ENCODE data around the gene CBLL2.
"Not testable (repeated sequence)": the region's sequence is repeated elsewhere in the genome, so short reads cannot be mapped to it uniquely, and the experiment has no call there.

The CBLL2 gene

GRCh38 chrX:22272613-22273012 is at the start of gene CBLL2:
TSS of gene CBLL2 (plus strand) at chrX:22272913. CDS start at chrX:22272992, 79 bp downstream.
- DNase-seq = no peak

- DNase-seq = no peak
Observed at GRCh38 chrX:22234380-22234779, 38.3 kb upstream of the CBLL2 start.

GRCh38 chrX:22237479-22237878 is 35.2 kb upstream of the CBLL2 start:
- DNase-seq = no peak

- no peak for DNase-seq
Observed at GRCh38 chrX:22246620-22247019, 26.1 kb upstream of the CBLL2 start.

- no peak for DNase-seq
Observed at GRCh38 chrX:22247169-22247568, 25.5 kb upstream of the CBLL2 start.

- DNase-seq = no peak
Observed at GRCh38 chrX:22248401-22248800, 24.3 kb upstream of the CBLL2 start.

GRCh38 chrX:22249371-22249770 is 23.3 kb upstream of the CBLL2 start:
- DNase-seq = no peak

- DNase-seq = no peak
Observed at GRCh38 chrX:22268706-22269105, 4.0 kb upstream of the CBLL2 start.

- no peak for DNase-seq
Observed at GRCh38 chrX:22273714-22274317, 1.1 kb downstream of the CBLL2 start.

- DNase-seq = no peak
Observed at GRCh38 chrX:22276781-22277180, 4.1 kb downstream of the CBLL2 start.

GRCh38 chrX:22278375-22278774 is 5.7 kb downstream of the CBLL2 start:
- DNase-seq = no peak

GRCh38 chrX:22289209-22289608 is 16.5 kb downstream of the CBLL2 start:
- not testable (repeated sequence) for DNase-seq

GRCh38 chrX:22296871-22297270 is 24.2 kb downstream of the CBLL2 start:
- no peak for DNase-seq

- DNase-seq = no peak
Observed at GRCh38 chrX:22300130-22300529, 27.4 kb downstream of the CBLL2 start.

- no peak for DNase-seq
Observed at GRCh38 chrX:22310779-22311178, 38.1 kb downstream of the CBLL2 start.

GRCh38 chrX:22313766-22314165 is 41.1 kb downstream of the CBLL2 start:
- DNase-seq = no peak

GRCh38 chrX:22314211-22314610 is 41.5 kb downstream of the CBLL2 start:
- no peak for DNase-seq

- no peak for DNase-seq
Observed at GRCh38 chrX:22314692-22315091, 42.0 kb downstream of the CBLL2 start.

- DNase-seq = no peak
Observed at GRCh38 chrX:22315151-22315550, 42.4 kb downstream of the CBLL2 start.

GRCh38 chrX:22320236-22320873 is 47.6 kb downstream of the CBLL2 start:
- DNase-seq = no peak

- no peak for DNase-seq
Observed at GRCh38 chrX:22323541-22323940, 50.8 kb downstream of the CBLL2 start.
